Right hindlimb (tissue), 1 donor: ENCODE measurements around the gene VAV3.
"Not testable (repeated sequence)": the region's sequence is repeated elsewhere in the genome, so short reads cannot be mapped to it uniquely, and the experiment has no call there.

Source experiments
- DNase-seq: peaks from one replicate; pipeline ENCODE4 v3.0.0-alpha.2; 2018

VAV3 gene

GRCh38 chr1:107877745-107878144 lies 87.2 kb downstream of the VAV3 start:
- no peak for DNase-seq

- no peak for DNase-seq
These were observed 87.9 kb downstream of the VAV3 start for GRCh38 chr1:107877092-107877491.

GRCh38 chr1:107875689-107876088 lies 89.3 kb downstream of the VAV3 start:
- DNase-seq: no peak

GRCh38 chr1:107874221-107874620 lies 90.8 kb downstream of the VAV3 start:
- no peak for DNase-seq

- no peak for DNase-seq
These were observed 93.1 kb downstream of the VAV3 start for GRCh38 chr1:107871687-107872395.

- no peak for DNase-seq
These were observed 93.7 kb downstream of the VAV3 start for GRCh38 chr1:107871259-107871658.

GRCh38 chr1:107870696-107871095 lies 94.3 kb downstream of the VAV3 start:
- DNase-seq: no peak

GRCh38 chr1:107867897-107868296 lies 97.1 kb downstream of the VAV3 start:
- DNase-seq: no peak

- DNase-seq: no peak
These were observed 97.6 kb downstream of the VAV3 start for GRCh38 chr1:107867422-107867821.

- DNase-seq: no peak
These were observed 98.1 kb downstream of the VAV3 start for GRCh38 chr1:107866870-107867269.

GRCh38 chr1:107865627-107866026 lies 99.4 kb downstream of the VAV3 start:
- DNase-seq: no peak

GRCh38 chr1:107863342-107863741 lies 101.6 kb downstream of the VAV3 start:
- DNase-seq: no peak

- no peak for DNase-seq
These were observed 102.9 kb downstream of the VAV3 start for GRCh38 chr1:107862064-107862463.

- no peak for DNase-seq
These were observed 106.7 kb downstream of the VAV3 start for GRCh38 chr1:107858323-107858722.

- DNase-seq: no peak
These were observed 113.6 kb downstream of the VAV3 start for GRCh38 chr1:107851418-107851817.

- DNase-seq: not testable (repeated sequence)
These were observed 120.3 kb downstream of the VAV3 start for GRCh38 chr1:107844541-107845194.

- DNase-seq: no peak
These were observed 121.0 kb downstream of the VAV3 start for GRCh38 chr1:107843989-107844388.

- no peak for DNase-seq
These were observed 122.7 kb downstream of the VAV3 start for GRCh38 chr1:107842241-107842640.

GRCh38 chr1:107840725-107841124 lies 124.3 kb downstream of the VAV3 start:
- DNase-seq: no peak

- DNase-seq: no peak
These were observed 126.9 kb downstream of the VAV3 start for GRCh38 chr1:107838056-107838455.

- no peak for DNase-seq
These were observed 129.8 kb downstream of the VAV3 start for GRCh38 chr1:107835151-107835670.

- DNase-seq: no peak
These were observed 131.9 kb downstream of the VAV3 start for GRCh38 chr1:107833061-107833460.

GRCh38 chr1:107831921-107832320 lies 133.1 kb downstream of the VAV3 start:
- DNase-seq: no peak

- DNase-seq: no peak
These were observed 134.5 kb downstream of the VAV3 start for GRCh38 chr1:107830526-107830925.
